Measurements from ENCODE around the gene PRKG1.
"Not testable (repeated sequence)": the region's sequence is repeated elsewhere in the genome, so short reads cannot be mapped to it uniquely, and the experiment has no call there.

Gene PRKG1

GRCh38 chr10:52198540-52198939 is 1124.3 kb downstream of the PRKG1 start:
- DNase-seq: no peak

GRCh38 chr10:52204906-52205305 is 1130.6 kb downstream of the PRKG1 start:
- DNase-seq: not testable (repeated sequence)

GRCh38 chr10:52208365-52208764 is 1134.1 kb downstream of the PRKG1 start:
- no peak for DNase-seq

DNA sequence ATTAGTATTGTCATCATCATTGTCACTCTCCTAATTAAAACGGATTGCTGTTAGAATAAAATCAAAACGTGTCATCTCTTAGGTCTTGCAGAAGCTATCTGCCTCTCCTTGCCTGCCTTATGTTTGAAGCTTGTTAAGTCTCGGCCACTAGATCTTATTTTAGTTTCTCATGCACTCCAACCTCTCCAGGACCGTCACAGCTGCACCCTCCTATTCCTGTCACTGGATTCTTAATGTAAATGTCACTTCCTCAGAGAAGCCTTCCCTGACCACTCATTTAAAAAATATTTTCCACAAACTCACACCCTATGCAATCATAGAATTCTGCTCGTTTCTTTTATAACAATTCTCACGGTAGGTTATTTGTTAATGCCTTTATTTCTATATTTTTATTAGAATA is 1135.9 kb downstream of the PRKG1 start:
- no peak for DNase-seq

- no peak for DNase-seq
Measured at GRCh38 chr10:52212062-52212461, 1137.8 kb downstream of the PRKG1 start.

DNA sequence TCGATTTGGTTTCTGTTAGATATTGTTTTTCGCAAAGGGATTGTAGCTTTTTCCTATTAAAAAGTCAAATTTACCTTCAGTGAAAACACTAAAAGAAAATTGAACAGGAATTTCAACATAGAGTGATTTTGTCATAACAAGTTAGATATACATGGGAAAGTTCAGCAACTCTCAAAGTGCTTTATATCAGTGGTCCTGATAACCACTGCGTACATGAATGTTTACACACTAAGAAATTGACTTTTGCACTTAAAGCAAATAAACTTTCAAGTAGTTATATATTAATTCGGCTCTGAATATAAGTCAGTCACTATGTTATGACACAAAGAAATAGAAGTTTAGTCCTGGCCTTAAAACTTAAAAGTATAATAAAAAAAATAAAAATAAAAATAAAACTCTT is 1138.5 kb downstream of the PRKG1 start:
- no peak for DNase-seq

DNA sequence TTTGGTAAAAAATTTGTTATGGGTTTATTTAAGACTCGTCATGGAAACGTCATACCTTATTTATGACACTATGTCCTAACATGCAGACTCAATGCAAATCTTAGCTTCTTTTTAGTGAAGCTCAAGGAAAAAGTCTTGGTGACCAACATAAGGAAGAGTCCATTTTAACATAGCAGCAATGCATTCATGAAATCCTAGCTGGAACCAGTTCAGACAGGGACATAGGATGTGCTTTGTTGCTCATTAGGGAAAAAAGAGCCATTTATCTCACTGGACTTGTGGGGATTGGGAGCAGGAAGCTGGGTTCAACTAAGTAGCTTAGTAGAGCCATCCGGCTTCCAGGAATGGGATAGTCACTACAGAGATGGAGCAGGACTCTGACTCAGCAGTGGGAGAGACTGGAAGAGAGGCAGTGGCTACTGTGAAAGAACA is 1139.0 kb downstream of the PRKG1 start:
- DNase-seq: no peak

GRCh38 chr10:52215745-52216361 is 1141.6 kb downstream of the PRKG1 start:
- DNase-seq: peak; percentile 5

DNA sequence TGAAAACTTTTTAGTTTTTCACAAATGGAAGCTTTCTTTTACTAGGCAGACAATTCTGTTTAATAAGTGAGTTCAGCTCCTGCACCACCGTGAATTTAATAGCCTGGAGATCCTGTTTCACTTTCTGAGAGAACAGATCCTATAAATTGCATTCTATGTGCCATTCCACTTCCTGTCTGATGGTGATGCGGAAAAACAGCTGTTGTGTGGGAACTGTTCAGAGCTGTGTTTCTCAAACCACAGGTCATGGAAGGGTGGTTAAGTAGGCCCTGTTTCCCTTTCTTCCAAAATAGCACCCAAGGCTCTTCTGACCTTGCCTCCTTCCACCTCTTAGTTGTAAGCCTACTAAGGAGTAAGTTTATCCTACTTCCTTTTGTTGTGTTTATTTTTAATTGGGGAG is 1142.6 kb downstream of the PRKG1 start:
- DNase-seq: peak; percentile 11

GRCh38 chr10:52217531-52217930 is 1143.2 kb downstream of the PRKG1 start:
- no peak for DNase-seq

DNA sequence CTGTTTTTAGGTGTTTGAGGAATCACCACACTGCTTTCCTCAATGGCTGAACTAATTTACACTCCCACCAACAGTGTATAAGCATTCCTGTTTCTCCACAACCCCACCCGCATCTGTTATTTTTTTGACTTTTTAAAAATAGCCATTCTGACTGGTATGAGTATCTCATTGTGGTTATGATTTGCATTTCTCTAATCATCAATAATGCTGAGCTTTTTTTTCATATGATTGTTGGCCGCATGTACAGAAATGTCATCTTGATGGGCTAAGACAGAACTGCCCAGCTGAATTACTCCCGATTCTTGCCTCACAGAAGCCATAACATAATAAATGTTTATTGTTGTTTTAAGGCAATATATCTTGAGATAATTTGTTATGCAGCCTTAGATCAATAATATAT is 1146.7 kb downstream of the PRKG1 start:
- no peak for DNase-seq

GRCh38 chr10:52221923-52222322 is 1147.6 kb downstream of the PRKG1 start:
- no peak for DNase-seq

- no peak for DNase-seq
Measured at GRCh38 chr10:52226197-52226847, 1152.0 kb downstream of the PRKG1 start.

DNA sequence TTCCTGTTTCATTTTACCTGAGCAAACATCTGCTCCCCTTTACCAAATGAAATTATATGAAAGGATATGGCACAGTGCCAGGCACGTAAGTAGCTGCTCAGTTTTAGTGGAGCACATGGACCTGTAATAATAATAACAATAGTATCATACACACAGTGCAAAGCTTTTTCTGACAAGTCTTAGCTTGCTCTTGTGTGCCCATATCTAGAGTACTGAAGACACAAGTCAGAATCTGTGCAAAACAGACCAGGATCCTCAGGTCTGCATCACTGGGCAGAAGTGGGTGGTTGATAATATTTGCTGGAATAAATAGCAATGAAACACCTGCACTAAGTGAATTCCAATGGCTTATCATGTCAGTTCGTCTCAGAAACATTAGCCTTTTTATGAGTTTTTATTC is 1154.3 kb downstream of the PRKG1 start:
- DNase-seq: no peak

DNA sequence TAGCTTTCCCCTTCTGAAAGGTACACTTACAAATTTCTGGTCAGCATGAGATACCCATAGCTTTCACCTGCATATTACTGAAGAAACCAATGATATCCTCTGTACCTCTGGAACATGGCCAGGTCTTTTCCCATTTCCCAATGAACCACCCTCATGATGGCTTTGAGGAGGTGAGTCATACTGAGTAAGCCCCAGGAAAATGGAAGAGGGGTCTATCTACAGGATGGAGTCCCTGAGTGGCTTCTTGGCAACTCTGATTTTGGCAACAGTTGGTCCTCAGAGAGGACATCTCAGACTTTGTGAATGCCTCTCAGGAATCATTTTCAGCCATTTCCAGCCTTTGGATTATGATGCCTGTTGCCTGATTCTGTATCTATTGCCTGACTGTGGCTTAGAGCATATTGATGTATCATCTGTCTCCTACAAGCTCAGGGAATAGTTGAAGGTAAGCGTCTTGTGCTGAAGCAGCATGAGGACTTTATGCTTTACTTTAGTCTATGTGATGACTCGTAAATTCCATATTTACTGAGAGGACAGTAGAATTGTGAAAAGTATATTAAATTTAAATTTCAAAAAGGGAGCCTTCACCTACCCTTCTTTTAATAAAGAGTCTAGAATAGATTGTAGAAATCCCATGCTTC is 1155.1 kb downstream of the PRKG1 start:
- no peak for DNase-seq

GRCh38 chr10:52232561-52233350 is 1158.5 kb downstream of the PRKG1 start:
- DNase-seq: no peak

GRCh38 chr10:52233351-52233991 is 1159.2 kb downstream of the PRKG1 start:
- DNase-seq: not testable (repeated sequence)

DNA sequence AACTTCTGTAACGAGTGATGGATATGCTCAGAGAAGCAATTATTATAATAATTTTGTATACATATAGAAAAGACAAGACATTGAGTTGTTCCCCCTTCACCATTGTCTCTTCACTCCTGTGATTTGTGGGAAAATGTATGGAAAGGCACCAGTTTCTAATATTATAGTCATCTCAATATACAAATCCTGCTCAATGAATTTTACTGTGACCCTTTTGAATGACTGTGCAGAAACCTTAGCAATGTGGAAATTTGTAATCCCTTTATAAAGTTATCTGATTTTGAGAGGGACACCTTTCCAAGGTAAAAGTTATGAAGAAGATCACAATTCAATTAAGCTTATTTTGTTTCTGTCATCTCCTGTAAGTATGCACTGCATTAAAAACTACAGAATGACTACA is 1165.5 kb downstream of the PRKG1 start:
- DNase-seq: no peak

GRCh38 chr10:52245547-52245946 is 1171.3 kb downstream of the PRKG1 start:
- no peak for DNase-seq

DNA sequence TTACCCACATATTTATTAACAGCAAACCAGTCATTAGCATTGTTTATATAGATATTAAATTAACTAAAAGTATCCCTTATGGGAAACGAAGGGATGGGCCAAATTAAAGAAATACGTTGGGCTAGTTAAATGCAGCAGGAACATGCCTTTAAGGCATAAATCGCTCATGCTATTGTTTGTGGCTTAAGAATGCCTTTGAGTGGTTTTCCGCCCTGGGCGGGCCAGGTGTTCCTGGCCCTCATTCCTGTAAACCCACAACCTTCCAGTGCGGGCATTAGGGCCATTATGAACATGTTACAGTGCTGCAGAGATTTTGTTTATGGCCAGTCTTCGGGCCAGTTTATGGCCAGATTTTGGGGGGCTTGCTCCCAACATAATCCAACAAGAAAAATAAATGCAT is 1173.6 kb downstream of the PRKG1 start:
- DNase-seq: not testable (repeated sequence)

DNA sequence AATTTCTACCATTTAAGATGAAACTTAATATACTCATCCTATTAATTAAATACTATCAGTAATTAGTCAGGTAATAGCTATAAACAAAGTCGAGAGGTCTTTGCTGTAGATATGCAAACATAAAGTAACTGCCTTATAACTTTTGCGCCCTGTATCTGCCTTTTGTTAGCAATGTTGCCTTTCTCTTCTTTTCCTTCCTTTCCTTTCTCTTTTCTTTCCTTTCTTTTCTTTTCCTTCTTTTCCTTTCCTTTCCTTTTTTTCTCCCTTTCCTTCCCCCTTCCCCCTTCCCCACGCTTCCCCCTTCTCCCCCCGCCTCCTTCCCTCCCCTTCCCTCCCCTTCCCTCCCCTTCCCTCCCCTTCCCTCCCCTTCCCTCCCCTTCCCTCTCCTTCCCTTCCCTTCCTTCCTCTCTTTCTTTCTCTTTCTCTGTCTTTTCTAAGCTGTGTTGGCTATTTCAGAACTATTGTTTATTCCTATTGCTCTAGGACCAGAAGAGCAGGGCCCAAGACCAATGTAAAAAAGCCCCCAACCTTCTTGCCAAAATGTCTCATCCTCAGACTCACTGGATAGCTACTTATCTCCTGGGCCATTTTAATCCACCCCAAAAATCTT is 1174.5 kb downstream of the PRKG1 start:
- no peak for DNase-seq

DNA sequence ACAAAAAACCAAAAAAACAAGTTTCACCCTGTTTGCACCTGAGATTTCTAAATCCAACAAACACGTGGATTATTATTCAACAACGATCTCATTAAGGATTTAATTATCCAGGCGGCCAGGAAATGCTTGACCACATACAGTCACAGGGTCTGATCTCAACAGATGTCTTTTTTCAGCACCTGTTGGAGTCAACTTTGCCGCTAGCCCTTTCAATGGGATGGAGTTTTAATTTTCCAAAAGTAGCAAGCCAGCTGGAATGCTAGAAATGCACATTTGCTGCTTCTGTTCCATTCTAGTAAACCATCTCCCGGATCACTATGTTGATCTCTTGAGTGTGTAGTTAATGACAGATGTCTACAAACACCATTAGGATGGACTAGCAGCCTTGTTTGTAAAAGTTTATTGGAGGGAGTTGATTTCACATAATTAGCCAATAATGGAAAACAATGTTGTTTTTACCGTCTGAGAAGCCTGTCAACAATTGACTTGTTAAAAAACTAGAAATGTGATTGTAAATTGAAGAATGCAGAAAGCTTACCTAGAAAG is 1175.6 kb downstream of the PRKG1 start:
- DNase-seq: no peak

Measured in NCI-H2081 treated with DMSO at 0.1 percent for 48 hours (cell line).